Raji (cell line): ENCODE measurements around the gene CPAMD8.

Experiments
- POLR2A ChIP-seq: IDR thresholded peaks from 2 replicates; pipeline ENCODE4 v1.6.1; 2011; ENCODE audit warnings: low read depth, low read length, control low read depth; ENCODE audit not compliant: insufficient read depth

Gene CPAMD8

DNA sequence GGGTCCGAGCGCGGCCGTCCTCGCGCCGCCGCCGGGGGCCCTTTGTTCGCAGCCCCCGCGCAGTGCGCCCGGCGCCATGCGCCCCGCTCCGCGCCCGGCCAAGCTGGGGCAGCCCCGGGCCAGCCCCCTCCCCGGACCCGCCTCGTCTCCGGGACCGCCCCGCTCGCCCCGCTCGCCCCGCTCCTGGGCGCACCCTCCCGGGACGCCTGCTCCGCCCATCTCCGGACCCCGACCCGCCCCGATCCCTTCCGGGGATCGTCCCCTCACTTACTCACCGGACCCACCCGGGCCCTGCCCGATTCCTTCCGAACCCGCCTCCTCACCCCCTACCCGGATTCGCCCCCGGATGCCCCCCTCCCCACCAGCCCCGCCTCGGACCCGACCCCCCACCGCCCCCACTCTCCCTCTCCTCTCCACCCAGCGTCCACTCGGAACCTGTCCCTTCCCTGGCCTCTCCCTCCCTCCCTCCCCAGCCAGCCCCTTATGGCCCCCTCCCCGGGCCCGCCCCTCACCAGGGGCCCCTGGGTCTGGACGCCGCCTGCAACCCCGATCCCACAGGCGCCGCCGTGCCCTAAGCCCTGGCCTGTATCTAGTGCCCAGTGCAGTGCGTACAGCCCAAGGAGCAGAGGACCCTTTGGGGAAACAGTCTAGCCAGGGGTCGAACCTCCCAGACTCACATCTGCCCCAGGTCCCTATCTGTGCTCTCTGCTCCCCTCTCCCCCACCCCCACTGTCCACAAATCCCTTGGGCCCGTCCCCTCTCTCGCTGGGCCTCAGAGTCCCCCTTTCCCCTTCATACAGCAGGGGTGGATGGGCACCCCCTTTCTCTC is at the start of gene CPAMD8:
Gene CPAMD8, minus strand, starts transcription at position 105 of the 829 bp plus-strand sequence. CDS start 168 bp downstream, outside the sequence.
- no peak for TF ChIP-seq POLR2A

DNA sequence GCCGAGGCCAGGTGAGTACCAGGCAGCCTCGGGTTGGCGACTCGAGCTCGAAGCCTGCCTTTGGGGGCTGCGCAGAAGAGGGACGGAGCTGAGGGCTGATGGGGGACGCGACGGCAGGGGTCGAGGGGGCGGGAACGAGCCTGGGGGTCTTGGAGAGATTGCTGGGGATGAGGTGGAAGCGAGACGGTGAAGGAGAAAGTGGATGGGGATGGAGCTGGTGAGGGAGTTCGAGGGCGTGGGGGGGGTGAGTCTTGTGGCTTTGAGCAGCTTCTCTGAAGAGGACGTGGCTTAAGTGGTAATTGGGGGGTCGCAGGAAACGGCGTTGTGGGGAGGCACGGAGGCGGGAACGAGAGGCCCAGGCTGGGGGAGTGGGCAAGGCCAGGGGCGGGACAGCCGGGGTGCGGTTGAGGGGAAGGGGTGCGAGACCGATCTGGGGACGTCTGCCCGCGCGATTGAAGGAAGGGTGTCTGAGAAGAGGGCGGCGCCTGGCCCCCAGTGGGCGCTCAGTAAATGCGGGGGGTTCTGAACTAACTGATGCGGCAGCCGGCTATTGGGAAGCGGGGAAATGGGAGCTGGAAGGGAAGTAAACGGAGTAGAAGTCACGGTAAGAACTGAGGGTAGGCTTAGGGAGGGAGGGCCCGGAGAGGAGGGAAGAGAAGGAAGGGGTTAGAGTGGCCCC is 49.4 kb upstream of the CPAMD8 start:
- no peak for TF ChIP-seq POLR2A

DNA sequence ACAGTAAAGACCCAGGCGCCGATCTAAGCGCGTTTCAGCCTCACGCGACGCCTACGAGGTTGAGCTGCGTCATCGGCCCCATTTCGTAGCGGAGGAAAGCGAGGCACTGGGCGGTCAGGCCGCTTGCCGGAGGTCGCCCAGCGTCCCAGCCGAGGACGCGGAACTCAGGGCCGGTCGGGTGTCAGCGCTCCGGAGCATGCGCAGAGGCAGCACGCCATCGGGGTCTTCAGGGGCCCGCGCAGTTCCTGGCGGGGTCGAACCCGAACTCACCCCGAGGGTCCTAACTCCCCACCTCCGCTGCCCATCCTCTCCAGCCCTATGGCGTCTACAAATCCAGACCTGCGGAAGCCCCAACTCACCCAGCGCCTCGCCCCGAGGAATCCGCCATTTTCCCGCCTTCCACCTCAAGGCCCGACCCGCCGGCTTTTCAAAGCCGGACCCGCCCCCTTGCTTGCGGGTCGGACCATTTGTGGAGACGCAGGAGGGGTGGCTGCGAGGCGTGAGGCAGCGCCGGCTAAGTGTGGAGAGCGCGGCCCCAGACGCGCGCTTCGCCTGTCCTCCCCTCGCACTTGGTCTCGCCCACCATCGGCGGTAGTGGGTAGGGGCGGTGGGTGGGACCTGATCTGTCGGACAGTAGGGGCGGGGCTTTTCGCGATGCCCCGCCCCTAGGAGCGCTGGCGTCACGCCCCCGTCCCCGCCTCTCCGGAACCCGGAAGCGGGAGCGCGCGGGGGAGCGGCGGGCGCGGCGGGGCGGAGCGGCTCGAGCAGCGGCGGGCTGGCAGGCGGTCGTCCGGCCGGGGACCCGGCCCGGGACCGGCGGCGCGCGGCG is 48.6 kb upstream of the CPAMD8 start, which contains the start of the genes HAUS8 and MYO9B:
Gene HAUS8, minus strand, starts transcription at position 418 of the 829 bp plus-strand sequence. Its CDS starts 30 bp downstream, at position 388.
Gene MYO9B, plus strand, starts transcription at position 743 of the 829 bp plus-strand sequence. CDS start 25,941 bp downstream, outside the sequence.
- peak; percentile 88 for TF ChIP-seq POLR2A

DNA sequence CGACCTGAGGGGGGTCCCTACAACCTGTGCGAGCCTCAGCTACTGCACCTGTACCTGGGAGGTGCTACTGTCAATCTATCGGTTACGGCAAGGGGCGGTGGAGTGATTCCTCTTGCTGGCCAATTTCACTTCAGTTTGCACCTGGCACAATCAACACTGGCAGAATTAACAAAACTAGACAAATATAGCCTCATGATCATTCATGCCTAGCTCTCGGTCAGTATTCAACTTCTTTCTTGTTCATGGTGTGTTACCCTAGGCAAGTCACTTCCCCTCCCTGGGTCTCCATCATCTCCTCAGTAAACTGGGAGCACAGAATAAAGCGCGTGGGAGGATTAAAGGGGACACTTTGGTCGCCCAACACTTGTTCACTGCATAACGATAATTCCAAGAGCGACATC is 48.0 kb upstream of the CPAMD8 start:
- TF ChIP-seq POLR2A = no peak

DNA sequence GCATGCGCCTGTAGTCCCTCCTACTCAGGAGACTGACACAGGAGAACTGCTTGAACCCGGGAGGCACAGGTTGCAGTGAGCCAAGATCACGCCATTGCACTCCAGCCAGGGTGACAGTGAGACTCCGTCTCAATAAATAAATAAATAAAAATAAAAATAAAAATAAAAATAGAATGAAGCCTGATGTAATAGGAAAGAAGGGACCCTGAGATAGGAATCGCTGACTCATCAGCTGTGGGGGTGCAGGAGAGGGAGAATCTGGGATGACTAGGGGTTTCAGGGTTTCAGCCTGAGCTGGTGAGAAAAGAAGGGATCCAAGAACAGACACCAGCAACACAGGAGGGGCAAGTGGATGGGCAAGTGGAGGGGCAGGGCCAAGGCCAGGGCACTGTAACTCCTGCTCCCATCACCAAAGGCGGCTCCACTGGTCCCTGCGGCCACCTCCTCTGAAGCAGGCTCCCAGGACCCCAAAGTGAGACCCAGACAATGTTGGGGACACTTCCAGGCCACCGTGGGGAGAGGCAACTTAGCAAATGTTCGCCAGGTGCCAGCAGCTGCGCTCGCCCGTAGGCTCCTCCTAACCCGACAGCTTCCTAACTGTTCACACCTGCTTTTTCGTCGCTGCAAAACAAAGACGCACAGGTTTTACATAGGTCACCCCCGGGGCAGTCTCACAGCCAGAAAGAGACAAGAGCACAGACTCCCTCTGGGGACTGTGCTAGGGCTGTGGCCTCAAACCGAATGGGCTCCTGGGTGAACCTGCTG is 47.4 kb upstream of the CPAMD8 start:
- TF ChIP-seq POLR2A = no peak

DNA sequence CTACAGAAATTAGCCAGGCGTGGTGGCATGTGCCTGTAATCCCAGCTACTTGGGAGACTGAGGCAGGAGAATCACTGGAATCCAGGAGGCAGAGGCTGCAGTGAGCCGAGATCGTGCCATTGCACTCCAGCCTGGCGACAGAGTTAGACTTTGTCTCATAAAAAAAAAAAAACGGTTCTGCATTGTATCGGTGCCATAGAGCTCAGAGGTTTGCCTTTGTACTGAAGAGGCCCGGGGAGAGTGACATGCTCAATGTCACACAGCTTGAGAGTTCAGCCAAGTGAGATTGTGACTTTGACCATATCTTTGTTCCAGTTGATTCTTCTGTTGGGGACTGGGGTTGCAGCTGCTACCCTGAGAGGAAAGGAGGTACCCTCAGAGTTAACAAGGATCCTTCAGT is 44.3 kb upstream of the CPAMD8 start:
- no peak for TF ChIP-seq POLR2A

DNA sequence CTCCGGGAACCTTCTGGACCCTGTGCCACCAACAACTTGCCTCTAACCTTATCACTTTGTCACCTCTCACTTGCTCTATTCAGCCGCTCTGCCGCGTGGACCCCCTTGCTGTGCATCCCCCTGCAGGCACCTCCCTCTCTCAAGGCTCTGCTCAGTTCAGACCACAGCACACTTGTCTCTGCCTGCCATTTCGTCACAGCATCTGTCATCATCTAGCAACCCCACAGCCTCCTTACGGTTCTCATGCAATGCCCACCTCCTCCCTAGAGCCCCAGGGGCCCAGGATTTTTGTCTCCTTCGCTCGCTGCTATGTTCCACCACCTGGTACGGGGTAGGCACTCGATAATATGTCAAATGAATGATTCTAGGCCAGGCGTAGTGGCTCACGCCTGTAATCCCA is 43.8 kb upstream of the CPAMD8 start:
- no peak for TF ChIP-seq POLR2A

DNA sequence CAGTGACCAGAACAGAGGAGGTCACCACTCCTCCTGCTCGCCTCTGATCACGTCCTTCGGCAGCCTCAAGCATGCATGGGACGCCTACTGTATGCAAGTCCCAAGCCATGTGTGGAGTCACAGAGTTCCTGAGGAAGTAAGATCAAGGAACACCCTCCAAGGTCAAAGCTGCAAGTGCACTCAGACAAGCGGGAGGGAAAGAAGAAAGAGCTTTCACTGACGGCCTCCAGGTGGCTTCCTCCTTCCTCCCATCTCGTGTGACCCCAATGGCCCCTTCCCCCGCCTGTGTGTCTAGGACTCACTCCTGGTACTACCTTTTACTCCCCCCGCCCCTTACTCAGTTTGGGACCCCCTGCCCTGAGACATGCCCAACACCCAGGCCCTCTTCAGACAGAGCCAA is 42.6 kb upstream of the CPAMD8 start:
- no peak for TF ChIP-seq POLR2A

DNA sequence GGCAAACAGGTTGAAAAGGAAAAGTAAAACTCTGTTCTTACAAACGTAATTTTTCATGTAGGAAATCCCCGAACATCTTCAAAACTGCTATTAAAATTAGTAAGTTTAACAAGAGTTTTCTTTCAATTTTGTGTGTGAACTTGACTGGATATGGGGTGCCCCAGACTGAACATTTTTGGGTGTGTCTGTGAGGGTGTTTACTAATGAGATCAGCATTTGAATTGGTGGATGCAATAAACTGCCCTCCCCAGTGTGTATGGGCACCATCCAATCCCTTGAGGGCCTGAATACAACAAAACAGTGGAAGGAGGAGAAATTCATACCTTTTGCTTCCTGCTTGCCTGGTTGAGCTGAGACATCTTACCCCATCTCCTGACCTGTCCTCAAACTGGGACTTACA is 36.8 kb upstream of the CPAMD8 start:
- no peak for TF ChIP-seq POLR2A

DNA sequence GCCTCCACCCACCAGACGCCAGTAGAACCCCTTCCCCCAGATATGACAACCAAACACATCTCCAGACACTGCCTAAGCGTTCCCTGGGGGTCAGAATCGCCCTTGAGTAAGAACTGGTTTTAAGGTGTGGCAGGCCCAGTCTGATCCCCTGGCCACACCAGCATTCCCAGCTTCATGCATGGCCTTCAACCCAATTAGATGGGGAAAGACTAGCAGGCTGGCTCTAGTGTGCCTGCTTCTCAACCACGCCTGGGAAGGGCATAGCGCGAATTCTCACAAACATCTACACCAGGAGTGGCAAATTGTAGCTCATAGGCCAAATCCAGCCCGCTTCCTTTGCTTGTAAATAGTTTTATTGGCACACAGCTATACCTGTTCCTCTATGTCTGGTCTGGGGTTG is 35.1 kb upstream of the CPAMD8 start:
- no peak for TF ChIP-seq POLR2A

DNA sequence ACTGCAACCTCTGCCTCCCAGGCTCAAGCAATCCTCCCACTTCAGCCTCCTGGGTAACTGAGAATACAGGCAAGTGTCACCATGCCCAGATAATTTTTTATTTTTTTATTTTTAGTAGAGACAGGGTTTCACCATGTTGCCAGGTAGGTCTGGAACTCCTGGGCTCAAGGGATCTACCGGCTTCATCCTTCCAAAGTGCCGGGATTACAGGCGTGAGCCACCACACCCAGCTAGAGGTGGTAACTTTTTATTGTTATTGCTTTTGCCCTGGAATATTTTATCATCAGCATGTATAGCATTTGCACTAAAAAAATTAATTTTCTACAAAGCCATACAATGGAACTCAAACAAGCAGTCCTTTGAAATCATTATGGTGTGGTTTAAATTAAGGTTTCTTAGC is 34.6 kb upstream of the CPAMD8 start:
- TF ChIP-seq POLR2A = no peak

DNA sequence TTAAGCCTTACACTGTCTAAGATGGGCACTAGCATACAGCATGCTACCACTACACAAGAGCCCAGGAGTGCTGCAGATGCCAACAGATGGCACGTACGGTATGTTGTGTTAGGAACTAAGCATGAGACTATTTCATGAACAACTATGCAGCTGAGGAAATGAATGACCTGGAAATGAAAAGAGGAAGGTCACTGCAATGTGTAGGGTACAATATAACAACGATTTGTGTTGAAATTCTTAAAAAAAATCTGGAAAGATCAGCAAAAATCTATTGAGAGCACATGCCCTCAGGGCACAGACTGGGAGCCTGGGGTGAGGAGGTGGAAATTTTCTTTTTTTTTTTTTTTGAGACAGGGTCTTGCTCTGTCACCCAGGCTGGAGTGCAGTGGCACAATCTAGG is 34.2 kb upstream of the CPAMD8 start:
- TF ChIP-seq POLR2A = no peak

DNA sequence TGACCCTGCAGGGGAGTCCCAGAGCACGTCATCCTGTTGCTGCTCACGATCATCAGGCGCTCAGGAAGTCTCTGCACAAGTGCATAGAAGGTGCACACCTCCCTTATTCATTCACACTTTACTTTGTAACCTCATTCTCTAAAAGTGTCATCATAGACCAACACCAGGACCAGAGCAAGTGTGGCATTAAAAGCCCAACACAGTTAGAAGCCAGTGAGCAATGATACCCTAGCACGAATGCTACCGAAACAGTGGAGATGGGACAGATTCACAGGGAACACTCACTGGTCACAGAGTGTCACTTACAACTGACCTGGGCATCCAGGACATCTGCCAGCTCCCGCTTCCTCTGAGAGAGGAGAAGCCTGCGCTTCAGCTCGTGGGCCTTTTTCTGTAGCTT is 31.6 kb upstream of the CPAMD8 start:
- TF ChIP-seq POLR2A = no peak

DNA sequence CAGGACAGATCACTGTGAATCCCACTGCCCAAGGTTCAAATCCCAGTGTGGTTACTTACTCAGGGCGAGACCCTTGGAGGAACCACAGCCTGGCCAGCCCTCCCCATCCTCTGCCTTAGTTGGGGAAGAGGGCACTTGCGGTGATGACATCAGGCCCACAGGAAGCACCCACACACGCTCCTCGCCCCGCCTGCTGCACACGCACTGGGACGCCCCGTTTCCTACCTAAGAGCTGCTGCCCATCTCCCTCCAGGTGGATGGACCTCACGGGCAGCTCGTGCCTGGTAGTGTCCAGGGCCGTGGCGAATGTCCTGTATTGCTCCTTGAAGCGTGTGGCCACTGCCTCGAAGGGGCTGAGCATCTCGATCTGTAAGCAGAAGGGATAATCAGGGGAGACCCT is 29.0 kb upstream of the CPAMD8 start:
- no peak for TF ChIP-seq POLR2A

DNA sequence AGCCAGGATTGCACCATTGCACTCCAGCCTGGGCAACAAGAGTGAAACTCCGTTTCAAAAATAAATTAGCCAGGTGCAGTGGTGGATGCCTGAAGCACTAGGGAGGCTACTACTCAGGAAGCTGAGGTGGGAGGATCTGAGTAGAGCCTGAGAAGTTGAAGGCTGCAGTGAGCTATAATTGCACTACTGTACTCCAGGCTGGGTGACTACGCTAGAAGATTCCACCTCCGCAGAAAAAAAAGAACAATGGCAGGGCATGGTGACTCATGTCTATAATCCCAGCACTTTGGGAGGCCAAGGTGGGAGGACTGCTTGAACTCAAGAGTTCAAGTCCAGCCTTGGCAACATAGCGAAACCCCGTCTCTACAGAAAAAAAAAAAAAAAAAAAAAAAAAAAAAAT is 28.1 kb upstream of the CPAMD8 start:
- TF ChIP-seq POLR2A = no peak
